HG02623 (cell line): Measurements from ENCODE around the gene NETO2.
"Not testable (repeated sequence)": the region's sequence is repeated elsewhere in the genome, so short reads cannot be mapped to it uniquely, and the experiment has no call there.

Experiments
- ATAC-seq: cut with Tn5 transposase; IDR thresholded peaks from one replicate; pipeline ENCODE4 v1.9.1; 2021; ENCODE audit warnings: moderate library complexity; ENCODE audit not compliant: unreplicated experiment

The NETO2 gene, protein sequence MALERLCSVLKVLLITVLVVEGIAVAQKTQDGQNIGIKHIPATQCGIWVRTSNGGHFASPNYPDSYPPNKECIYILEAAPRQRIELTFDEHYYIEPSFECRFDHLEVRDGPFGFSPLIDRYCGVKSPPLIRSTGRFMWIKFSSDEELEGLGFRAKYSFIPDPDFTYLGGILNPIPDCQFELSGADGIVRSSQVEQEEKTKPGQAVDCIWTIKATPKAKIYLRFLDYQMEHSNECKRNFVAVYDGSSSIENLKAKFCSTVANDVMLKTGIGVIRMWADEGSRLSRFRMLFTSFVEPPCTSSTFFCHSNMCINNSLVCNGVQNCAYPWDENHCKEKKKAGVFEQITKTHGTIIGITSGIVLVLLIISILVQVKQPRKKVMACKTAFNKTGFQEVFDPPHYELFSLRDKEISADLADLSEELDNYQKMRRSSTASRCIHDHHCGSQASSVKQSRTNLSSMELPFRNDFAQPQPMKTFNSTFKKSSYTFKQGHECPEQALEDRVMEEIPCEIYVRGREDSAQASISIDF

DNA sequence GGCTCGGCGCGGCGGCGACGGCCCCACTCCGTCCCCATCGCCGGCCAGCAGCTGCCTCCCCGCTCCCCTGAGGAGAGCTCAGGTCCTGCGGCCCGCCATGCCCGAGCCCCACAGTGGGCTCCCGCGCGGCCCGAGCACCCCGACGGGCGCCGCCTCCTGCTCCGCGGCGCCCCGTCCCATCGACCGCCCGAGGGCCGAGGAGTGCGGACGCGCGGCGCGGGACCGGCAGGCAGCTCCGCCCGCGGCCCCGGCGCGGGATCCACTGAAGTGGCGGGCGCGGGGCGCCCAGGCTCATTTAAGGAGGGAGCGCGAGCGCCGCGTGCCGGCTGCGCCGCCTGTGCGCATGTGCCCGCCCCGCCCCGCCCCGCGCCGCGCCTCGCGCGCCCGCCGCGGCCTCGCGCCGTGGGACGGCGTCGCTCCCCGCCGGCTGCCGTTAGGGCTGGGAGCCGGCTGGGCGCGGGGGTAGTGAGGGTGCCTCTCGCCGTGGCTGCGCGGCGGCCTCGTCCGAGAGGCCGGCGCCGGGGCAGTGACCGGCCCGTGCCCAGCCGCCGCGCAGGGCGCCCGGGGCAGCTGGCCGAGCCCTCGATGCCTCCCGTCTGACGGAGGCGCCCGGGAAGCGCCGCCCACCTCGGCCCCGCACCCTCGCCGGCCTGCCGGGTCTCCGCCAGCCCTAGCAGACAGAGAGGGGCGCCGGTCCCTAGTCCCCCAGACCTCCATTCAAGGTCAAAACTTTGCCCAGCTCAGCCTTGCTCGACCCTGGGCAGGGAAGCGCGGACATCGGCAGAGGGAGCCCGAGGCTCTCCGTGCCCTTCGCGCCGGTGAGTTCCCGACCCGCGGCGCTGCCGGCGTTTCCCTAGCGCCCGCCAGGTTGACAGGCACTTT lies at the start of gene NETO2:
Gene NETO2, minus strand, starts transcription at position 269 of the 882 bp plus-strand sequence. CDS start 333 bp downstream, outside the sequence.
- peak; percentile 49 for ATAC-seq

DNA sequence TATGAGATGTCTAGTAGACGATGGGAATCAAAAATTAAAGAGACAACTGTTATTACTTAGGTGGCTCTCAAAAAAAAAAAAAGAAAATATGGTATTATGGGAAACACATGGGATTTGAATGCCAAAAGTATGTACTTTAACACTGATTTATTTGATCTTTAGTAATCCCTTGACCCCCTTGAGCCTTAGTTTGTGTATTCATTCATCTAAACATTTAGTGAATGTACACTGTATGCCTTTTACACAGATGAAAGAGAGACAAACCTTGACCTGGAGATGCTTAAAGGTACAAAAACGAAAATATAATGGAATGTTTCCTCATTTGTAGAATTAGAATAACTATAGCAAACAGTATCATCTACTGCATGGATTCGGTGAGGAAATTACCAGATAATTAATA lies 38.6 kb upstream of the NETO2 start:
- no peak for ATAC-seq

DNA sequence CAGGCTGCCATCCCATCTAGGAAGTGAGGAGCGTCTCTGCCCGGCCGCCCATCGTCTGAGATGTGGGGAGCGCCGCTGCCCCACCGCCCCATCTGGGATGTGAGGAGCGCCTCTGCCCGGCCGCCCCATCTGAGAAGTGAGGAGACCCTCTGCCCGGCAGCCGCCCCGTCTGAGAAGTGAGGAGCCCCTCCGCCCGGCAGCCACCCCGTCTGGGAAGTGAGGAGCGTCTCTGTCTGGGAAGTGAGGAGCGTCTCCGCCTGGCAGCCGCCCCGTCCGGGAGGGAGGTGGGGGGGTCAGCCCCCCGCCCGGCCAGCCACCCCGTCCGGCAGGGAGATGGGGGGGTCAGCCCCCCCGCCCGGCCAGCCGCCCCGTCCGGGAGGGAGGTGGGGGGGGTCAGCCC lies 37.3 kb upstream of the NETO2 start:
- not testable (repeated sequence) for ATAC-seq

DNA sequence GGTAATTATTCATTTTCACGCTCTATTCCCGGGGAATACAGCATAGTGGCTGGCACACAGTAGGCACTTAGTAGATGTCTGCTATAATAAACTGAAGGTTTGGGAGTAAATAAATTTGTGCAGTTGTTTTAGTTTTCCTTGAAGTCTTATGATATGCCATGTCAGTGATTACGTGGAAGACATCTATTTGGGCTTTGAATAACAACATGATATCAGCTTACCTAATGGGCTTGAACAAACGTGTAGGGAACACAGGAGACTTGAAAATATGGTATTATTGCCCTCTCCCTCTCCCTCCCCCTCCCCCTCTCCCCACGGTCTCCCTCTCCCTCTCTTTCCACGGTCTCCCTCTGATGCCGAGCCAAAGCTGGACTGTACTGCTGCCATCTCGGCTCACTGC lies 36.3 kb upstream of the NETO2 start:
- no peak for ATAC-seq

DNA sequence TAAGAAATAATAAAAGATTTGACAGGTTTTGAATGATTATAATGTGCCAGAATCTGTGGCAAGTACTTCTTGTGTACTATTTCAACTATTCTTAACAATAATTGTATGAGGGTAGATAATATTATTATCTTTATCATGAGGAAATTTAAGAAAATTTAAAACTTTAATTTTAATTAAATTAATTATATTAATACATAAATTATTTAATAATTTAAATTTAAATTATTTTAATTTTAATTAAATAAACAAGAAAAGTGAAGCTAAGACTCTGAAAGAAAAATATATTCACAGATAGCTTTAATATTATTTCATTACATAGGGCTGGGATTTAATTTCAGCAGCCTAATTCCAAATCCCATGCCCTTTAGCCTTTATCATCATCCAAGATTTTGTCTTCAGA lies 31.4 kb upstream of the NETO2 start:
- no peak for ATAC-seq

DNA sequence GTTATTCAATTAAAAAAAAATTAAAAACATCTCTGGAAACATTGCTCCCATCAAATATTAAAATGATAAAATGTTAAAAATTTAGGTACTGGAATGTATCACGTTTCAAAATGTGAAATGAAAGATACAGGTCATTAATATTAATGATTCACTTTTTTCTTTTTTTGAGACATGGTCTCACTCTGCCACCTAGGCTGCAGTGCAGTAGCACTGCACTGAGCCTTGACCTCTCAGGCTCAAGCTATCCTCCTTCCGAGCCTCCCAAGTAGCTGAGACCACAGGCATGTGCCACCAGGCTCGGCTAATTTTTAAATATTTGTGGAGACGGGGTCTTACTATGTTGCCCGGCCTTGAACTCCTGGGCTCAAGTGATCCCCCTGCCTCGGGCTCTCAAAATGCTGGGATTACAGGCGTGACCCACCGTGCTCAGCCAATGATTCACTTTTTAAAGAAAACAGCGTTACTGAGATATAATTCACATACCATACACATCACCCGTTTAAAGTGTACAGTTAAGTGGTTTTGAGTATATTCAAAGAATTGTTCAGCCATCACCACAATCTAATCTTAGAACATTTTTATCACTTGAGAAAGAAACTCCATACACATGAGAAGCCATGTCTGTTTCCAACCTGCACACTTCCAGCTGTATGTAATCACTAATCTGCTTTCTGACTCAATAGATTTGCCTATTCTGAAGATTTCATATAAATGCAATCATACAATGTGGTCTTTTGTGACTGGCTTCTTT lies 19.1 kb upstream of the NETO2 start:
- ATAC-seq: no peak

DNA sequence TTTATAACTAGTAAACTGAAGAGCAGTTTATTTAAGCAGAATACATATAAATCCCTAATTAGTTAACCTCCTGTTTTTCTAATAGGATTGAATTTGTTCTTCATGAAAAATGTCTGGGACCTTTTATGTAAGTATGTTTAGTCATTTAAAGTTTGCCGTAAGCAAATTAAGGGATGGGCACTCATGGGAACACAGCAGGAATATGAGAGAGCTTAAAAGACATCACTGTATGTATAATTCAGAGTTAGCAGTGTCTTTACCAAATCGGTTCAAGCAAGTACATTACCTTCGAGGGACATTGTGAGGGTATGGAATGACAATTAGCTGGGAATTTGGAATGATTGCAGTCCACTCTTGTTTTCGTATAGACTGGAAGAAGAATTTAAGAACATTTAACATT lies 17.7 kb upstream of the NETO2 start:
- ATAC-seq: no peak

DNA sequence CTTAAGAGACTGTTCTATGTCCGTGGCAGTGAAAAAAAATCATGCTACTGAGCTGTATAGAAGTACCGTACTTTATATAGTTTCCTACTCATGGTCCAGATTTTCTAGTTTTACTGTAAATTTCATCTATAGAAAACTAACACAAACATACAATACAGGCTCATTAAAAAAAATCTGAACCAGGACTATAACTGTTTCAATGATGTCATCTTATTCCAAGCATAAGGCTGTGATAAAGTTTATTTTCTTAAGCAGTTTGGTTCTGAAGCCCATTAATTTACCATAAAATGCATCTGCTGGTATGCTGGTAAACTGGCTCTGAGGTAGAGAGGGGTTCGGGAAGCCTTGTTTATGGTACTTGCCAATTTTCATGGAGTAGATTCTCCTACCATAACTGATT lies 16.7 kb upstream of the NETO2 start:
- ATAC-seq: no peak

DNA sequence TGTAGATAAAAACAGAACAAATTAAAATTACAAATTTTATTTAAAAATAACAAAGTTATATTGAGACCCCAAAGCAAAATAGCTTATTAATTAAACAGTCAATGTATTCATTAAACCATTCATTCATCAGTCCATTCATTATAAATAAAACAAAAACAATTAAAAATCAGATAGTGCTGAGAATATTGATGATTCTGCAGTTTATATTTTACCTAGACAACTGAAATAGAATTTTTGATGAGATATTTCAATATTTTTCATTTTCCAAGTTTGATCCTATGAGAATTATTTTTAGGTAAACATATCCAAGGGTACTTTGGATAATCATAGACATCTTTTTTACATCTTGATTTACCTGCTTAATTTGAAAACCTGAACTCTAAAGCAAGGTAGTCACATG lies 15.2 kb upstream of the NETO2 start:
- no peak for ATAC-seq

DNA sequence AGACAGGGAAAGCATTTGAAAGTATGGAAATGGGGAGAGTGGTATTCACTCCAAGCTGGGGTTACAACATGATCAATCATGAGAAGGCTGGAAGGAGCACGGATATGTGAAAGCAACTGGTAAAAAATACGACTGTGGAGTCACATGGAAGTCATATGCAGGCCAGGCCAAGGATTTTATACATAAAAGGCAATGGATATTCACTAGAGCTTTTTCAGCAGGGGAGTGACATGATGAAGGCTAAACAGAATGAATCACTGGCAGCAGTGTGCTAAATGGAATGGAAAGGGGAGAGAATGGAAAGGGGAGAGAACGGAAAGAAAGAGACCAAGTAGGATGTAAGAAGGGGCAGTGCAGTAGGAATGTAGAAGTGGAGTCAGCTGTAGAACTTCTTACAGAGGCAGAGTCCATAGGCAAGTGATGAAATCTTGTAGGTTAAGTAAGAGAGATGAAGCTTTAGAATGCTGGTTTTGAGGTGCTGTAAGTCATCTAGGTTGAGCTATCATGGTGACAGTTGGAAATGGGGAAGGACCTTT lies 13.0 kb upstream of the NETO2 start:
- no peak for ATAC-seq

DNA sequence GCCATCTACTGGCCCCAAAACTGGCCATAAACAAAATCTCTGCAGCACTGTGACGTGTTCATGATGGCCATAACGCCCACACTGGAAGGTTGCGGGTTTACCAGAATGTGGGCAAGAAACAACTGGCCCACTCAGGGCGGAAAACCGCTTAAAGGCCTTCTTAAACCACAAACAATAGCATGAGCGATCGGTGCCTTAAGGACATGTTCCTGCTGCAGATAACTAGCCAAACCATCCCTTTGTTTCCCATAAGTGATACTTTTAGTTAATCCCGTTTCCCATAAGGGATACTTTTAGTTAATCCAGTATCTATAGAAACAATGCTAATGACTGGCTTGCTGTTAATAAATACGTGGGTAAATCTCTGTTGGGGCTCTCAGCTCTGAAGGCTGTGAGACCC lies 8.8 kb upstream of the NETO2 start:
- ATAC-seq: not testable (repeated sequence)

DNA sequence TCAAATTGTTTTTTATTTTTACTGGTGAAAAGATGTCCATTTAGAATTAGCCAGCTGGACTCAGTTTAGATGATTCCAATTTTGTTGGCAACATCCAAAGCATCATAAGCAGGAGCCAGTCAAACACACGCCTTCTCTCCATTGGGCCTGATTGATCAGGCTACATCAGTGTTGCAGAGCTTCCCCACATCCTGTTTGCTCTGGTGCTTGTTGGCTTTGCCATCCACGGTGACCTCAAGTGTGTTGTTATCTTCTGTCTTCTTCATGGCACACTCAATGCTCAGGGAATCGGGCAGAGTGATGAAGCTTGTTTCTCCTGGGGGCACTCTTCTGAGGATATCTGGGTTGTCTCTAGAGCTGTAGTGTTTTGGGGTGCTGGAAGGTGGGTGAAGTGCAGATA lies 6.3 kb upstream of the NETO2 start:
- no peak for ATAC-seq

DNA sequence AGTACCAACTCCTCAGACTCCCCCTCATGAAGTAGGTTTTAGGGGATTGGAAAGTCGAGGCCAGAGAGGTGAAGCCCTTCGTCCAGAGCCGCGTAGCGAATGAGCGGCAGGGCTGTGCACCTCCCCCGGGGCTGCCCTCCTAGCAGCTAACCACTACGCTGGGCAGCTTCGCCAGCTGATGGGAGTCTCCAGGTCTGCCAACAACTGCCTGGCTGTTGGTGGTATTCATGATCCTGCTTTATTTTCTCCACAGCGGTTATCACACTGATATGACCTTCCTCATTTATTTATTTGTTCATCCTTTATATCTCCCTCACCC lies 773 bp upstream of the NETO2 start:
- peak; percentile 1 for ATAC-seq

DNA sequence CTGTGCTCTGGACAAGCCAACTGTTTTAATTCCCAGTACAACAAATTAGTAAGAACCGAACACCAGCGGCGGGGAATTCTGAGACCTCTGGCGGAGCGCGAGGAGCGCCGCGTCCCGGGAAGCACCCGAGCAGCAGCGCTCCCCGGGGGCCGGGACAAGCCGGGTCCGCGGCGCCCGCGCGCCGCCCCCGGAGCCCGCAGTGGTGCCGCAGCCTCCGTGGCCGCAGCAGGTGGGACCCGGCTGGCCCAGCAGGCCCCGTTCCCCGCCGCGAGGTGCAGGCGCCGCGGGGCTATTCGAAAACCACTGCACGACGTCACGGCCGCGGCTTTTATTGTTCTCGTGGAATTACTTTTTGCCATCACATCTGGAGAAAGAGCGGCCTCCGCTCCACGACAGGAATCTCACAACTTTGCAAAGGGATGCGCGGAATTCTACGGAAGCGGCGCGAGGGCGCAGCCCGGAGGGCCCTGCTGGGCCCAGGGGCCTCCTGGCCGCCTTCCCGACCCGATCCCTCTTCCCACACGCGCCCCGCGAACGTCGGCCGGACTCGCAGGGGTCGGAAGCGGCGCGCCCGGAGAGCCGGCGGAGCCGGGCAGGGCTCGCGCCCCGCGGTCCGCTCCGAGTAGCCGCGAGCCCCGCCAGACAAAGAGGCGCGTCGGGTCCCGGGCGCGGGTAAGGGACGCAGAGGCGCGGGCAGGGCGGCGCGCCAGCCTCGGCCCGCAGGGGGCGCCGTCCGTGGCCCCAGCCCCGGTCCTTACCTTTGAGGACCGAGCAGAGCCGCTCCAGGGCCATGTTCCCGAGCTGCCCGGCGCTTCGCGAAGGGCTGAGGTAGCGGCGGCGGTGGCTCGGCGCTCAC lies 696 bp downstream of the NETO2 start:
- ATAC-seq: peak; percentile 57

DNA sequence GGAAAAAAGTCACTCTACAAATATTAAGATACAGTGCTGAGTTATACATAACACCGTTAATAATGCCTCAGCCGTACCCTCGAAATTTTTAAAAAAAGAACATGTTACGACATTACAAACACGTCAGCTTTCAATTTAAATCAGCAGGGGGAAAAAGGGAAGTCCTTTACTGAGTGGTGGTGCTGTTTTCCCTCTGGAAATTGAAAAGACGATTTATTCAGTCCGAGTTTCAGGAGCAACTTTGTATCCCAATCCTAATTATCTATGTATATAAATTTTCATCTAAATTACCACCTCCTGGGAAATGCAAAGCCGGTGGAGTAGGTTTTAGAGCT lies 1.3 kb downstream of the NETO2 start:
- ATAC-seq: no peak

DNA sequence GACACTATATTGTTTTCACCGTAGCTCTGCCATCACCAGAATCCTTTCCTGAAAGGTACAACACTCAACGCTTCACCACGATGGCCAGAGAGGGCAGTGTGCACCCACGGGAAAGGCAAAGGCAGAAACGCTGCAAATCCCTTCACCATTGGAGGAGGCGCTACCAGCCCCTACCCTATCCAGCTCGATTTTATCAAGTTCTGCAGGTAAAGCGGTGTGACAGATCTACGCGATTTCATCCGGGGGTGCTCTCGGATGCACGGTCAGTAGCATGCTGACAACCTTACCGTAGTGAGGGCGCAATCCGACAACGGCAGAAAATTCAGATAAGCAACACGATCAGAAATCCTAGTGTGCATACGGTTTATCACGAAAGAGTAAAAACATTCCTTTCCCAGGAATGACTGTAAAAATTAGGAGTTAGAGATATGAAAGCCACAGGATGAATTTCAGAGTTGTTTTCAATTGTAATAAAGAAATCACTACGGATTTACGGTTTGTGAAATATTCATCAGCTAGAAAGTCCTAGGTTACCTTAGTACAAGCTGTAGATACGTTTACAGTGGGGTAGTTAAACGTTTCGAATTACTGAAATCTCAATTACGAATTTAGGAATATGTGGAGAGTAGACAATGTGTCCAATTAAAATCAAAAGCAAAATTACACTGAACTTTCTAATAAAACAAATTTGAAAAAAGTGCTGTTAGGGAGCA lies 1.8 kb downstream of the NETO2 start:
- ATAC-seq: peak; percentile 38

DNA sequence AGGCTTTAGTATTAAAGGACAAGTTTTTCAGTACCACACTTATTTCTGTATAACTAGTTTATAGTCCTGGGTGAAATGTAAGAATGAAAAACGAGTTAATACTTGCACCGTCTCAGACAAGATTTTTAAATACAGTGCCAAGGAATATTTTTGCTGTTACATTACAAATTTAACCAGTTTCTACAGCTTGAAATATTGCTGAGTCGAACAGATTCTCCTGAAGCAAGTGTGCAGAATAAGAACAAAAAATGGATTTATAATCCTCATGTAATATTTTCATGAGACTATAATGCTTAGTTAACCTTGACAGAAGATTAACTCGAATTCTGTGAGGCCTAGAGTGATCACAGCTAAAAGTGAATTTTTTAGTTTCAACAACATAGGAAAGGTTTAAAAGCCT lies 3.1 kb downstream of the NETO2 start:
- no peak for ATAC-seq

DNA sequence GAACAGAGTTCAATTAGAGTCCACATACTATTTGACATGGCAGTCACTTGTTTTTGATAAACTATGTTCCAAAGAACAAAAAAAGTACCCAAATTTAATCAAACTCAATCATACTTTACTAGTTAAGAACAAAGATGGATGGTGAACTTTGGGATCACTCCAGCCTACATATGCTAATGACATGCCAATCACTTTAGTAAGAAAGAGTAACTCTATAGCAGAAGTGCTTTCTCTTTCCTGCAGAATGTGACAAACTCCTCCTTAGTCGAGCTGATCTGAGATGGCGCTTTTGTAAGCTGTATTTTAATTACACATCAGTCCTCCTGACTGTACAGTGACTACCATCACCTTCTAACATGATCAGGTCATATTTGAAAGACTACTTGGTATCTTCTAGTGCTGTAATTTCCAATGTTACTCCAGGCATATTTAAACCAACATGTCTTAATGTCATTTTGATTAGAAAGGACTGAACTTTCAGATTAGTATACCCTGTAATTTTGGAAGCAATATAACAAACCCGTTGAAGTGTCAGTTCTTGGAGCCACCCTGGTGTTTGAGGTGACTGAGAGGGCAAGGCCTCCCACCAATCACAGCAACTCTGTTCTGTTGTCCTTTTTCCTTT lies 4.1 kb downstream of the NETO2 start:
- no peak for ATAC-seq

DNA sequence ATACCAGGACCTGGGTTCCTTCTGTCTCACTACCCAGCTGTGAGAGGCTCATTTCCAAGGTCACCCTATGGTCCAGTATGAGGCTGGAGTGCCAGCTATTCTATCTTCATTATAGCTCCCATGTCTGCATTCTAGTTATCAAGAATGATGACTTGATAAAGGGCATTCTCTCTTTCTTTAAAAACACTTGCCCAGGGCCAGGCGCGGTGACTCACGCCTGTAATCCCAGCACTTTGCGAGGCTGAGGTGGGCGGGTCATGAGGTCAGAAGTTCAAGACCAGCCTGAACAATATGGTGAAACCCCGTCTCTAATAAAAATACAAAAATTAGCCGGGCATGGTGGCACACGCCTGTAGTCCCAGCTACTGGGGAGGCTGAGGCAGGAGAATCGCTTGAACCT lies 5.8 kb downstream of the NETO2 start:
- ATAC-seq: not testable (repeated sequence)
